Activated CD4-positive, alpha-beta T cell treated with anti-CD3 and anti-CD28 coated beads, Interleukin-2, amount 10 ng/mL, durations not matched to agents 7 days and 5 days (primary cell): ENCODE data around the gene KCTD1. TPM values are rescaled to one million over a fixed set of nuclear protein-coding genes. Genes with fewer than 3 reads are reported as not detected.

Source experiments
- CTCF ChIA-PET: fragments of 350-600 bp; sonication (Branson Sonifier 250); formaldehyde crosslinking; loops from one replicate; lab custom pipeline; 2021; ENCODE audit warnings: antibody characterized with exemption; lab: Charles Lee
- POLR2A ChIA-PET: fragments of 350-600 bp; sonication (Branson Sonifier 250); formaldehyde crosslinking; loops from one replicate; lab custom pipeline; 2021; ENCODE audit warnings: antibody characterized with exemption; lab: Charles Lee
- DNase-seq: peaks from one replicate; pipeline ENCODE4 v3.0.0-alpha.2; 2020
- H3K27ac Mint-ChIP-seq: one replicate; pipeline ENCODE4 v1.8.0; 2021; ENCODE audit warnings: mild to moderate bottlenecking, moderate library complexity, mixed read lengths
- H3K27me3 Mint-ChIP-seq: one replicate; pipeline ENCODE4 v1.8.0; 2021; ENCODE audit warnings: mixed read lengths
- H3K36me3 Mint-ChIP-seq: one replicate; pipeline ENCODE4 v1.8.0; 2021; ENCODE audit warnings: low read depth, mixed read lengths
- H3K4me1 Mint-ChIP-seq: one replicate; pipeline ENCODE4 v1.8.0; 2021; ENCODE audit warnings: mixed read lengths
- H3K4me3 Mint-ChIP-seq: one replicate; pipeline ENCODE4 v1.8.0; 2021; ENCODE audit warnings: mild to moderate bottlenecking, moderate library complexity, mixed read lengths
- H3K9me3 Mint-ChIP-seq: one replicate; pipeline ENCODE4 v1.8.0; 2021; ENCODE audit warnings: mixed read lengths
- total RNA-seq, 2 experiments: library from RNA; stranded (reverse); gene quantifications; one replicate each; pipeline ENCODE4 v1.2.3, GENCODE V29; 2021

KCTD1 gene
- total RNA-seq, 2 experiments from 2014 or later, result 4.2 to 5.3 TPM

DNA sequence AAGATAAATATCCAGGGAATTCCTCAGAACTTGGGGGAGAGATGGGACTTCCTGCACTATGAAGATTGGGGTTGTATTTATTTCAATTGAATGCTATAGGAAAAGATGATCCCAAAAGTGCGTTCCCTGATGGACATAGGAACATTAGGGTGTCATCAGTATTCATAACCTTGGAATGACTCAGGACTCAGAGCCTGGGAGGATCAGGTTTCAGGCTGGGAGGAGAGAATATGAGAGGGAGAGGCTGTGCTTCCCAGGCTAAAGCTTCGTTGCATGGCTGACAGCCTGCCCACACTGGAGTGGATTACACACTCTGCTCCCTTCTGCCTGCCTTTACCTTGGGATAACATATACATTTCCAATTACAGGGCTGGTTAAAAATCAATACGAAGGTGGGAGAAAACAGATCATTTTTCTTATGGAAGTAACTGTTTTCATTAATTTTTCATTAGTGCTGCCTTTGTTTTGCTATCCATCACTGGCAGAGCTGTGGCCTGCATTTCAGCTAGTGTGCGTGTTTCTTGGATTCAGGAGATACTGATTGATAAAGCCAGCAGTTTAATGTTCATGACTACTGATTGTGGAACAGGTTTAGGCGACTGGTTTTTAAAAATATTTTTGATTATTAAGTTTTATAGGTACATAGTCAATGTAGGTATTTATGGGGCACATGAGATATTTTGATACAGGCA, 118.7 kb downstream of the KCTD1 start:
- H3K9me3 Mint-ChIP-seq, result no peaks in the 10 kb centered on the region
- POLR2A ChIA-PET, result no interaction called here
- H3K27ac Mint-ChIP-seq, result no peak overlapping the region
- CTCF ChIA-PET, result no interaction called here
- no peak for DNase-seq
- H3K36me3 Mint-ChIP-seq, result no peaks in the 10 kb centered on the region
- no peaks in the 10 kb centered on the region for H3K4me1 Mint-ChIP-seq
- no peak overlapping the region for H3K4me3 Mint-ChIP-seq
- H3K27me3 Mint-ChIP-seq, result no peaks in the 10 kb centered on the region

GRCh38 chr18:26425148-26425531, 123.2 kb downstream of the KCTD1 start:
- no peaks in the 10 kb centered on the region for H3K9me3 Mint-ChIP-seq
- CTCF ChIA-PET, result interaction anchor here (0.7 kb wide), 1 partner anchor 137 kb away, joined by 5 read pairs; no protein-coding TSS in a partner anchor
- H3K27ac Mint-ChIP-seq, result no peak overlapping the region
- H3K27me3 Mint-ChIP-seq, result no peaks in the 10 kb centered on the region
- H3K4me1 Mint-ChIP-seq, result no peaks in the 10 kb centered on the region
- no peak for DNase-seq
- H3K4me3 Mint-ChIP-seq, result no peak overlapping the region
- no peaks in the 10 kb centered on the region for H3K36me3 Mint-ChIP-seq
- POLR2A ChIA-PET, result no interaction called here

- Mint-ChIP-seq H3K9me3 (no peaks in the 10 kb centered on the region), H3K4me3 (no peak overlapping the region), H3K4me1 (no peaks in the 10 kb centered on the region), H3K36me3 (no peaks in the 10 kb centered on the region), H3K27ac (no peak overlapping the region), H3K27me3 (no peaks in the 10 kb centered on the region)
- ChIA-PET CTCF (no interaction called here), POLR2A (no interaction called here)
- DNase-seq, result no peak
These were observed 123.8 kb downstream of the KCTD1 start for GRCh38 chr18:26424428-26425147.

- Mint-ChIP-seq H3K4me1 (no peaks in the 10 kb centered on the region), H3K4me3 (no peak overlapping the region), H3K9me3 (no peaks in the 10 kb centered on the region), H3K27ac (no peak overlapping the region), H3K36me3 (no peaks in the 10 kb centered on the region), H3K27me3 (no peaks in the 10 kb centered on the region)
- CTCF ChIA-PET, result no interaction called here
- POLR2A ChIA-PET, result no interaction called here
- DNase-seq, result no peak
These were observed 125.7 kb downstream of the KCTD1 start for GRCh38 chr18:26422472-26423162.

DNA sequence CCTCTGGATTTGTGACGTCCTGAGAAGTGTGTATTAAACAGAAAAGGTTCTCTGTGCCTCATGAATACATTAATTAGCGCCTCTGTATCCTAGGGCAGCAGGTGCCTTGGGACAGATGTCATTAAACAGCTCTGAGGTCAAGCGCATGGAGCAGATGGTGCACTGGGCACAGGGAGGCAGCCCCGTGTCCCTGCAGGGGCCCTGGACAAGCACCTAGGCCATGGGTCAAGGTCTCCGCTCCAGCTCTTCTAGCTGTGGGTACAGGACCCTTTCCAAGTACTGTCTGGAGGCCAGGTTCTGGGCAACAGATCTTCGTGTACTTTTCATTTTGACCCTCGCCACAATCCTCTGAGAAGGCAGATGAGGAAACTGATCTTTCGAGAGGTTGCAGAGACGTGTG, 126.4 kb downstream of the KCTD1 start:
- Mint-ChIP-seq H3K4me3 (no peak overlapping the region), H3K27me3 (no peaks in the 10 kb centered on the region), H3K9me3 (no peaks in the 10 kb centered on the region), H3K27ac (no peak overlapping the region), H3K36me3 (no peaks in the 10 kb centered on the region), H3K4me1 (no peaks in the 10 kb centered on the region)
- no peak for DNase-seq
- ChIA-PET POLR2A (no interaction called here), CTCF (no interaction called here)

DNA sequence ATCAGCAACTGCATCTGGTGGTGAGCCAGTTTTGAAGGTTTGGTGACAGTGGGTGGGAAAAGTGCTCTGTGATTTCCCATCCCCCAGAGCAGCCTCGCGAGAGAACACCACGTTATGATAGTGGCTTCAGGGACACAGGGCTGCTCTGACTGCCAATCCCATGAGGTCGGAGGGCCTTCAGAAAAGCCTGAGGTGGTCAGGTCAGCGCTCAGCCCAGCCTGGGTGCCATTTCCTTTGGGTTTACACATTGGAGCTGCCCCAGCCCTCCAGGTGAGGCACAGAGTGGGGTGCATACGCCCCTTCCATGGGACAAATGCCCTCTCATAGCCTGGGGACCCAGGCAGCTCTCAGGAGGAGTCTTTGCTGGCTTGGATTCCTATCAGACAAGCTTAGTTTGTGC, 126.8 kb downstream of the KCTD1 start:
- DNase-seq, result no peak
- H3K9me3 Mint-ChIP-seq, result no peaks in the 10 kb centered on the region
- H3K4me3 Mint-ChIP-seq, result no peak overlapping the region
- H3K4me1 Mint-ChIP-seq, result no peaks in the 10 kb centered on the region
- ChIA-PET POLR2A (no interaction called here), CTCF (no interaction called here)
- H3K36me3 Mint-ChIP-seq, result no peaks in the 10 kb centered on the region
- H3K27me3 Mint-ChIP-seq, result no peaks in the 10 kb centered on the region
- no peak overlapping the region for H3K27ac Mint-ChIP-seq

DNA sequence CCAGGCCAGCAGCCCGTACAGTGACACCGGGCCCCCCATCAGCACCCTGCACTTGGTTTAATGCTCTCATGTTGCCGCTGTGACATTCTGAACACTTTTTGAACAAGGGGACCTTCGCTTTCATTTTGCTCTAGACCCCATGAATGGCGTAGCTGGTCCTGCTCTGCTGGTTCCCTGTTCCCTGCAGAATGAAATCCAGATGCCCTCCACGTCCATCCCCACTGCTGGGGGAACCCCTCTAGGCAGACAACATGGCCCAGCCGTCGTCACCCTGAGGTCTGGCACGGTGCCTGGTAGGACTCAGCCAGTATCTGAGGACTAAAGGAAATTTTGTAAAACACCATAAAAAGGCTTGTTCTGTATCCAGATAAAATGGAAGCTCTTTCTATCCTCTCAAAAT, 128.6 kb downstream of the KCTD1 start:
- DNase-seq, result no peak
- Mint-ChIP-seq H3K4me3 (no peak overlapping the region), H3K9me3 (no peaks in the 10 kb centered on the region), H3K27ac (no peak overlapping the region), H3K36me3 (no peaks in the 10 kb centered on the region), H3K27me3 (no peaks in the 10 kb centered on the region), H3K4me1 (no peaks in the 10 kb centered on the region)
- POLR2A ChIA-PET, result no interaction called here
- CTCF ChIA-PET, result no interaction called here

DNA sequence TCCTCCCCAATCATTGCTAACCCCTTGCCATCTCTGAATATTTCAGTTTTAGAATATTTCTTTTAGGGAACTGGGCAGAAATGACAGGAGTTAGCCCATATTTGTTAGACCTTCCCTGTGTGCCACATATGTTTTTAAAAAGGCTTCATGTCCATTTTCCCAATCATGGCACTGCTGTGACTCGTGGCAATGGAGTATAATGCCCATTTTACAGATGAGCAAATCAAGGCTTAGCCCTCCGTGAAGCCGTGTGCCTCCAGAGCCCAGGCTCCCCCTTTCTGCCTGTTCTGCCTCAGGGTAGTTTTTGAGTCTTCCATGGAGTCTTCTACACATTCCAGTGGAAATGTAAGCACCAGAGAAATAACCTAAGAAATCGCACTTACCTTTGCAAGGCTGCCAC, 130.1 kb downstream of the KCTD1 start:
- no peak overlapping the region for H3K4me3 Mint-ChIP-seq
- no peaks in the 10 kb centered on the region for H3K27me3 Mint-ChIP-seq
- ChIA-PET CTCF (interaction anchor here (0.5 kb wide), 1 partner anchor 1315 kb away, joined by 4 read pairs; no protein-coding TSS in a partner anchor), POLR2A (no interaction called here)
- no peaks in the 10 kb centered on the region for H3K4me1 Mint-ChIP-seq
- DNase-seq, result no peak
- no peaks in the 10 kb centered on the region for H3K36me3 Mint-ChIP-seq
- no peaks in the 10 kb centered on the region for H3K9me3 Mint-ChIP-seq
- no peak overlapping the region for H3K27ac Mint-ChIP-seq

DNA sequence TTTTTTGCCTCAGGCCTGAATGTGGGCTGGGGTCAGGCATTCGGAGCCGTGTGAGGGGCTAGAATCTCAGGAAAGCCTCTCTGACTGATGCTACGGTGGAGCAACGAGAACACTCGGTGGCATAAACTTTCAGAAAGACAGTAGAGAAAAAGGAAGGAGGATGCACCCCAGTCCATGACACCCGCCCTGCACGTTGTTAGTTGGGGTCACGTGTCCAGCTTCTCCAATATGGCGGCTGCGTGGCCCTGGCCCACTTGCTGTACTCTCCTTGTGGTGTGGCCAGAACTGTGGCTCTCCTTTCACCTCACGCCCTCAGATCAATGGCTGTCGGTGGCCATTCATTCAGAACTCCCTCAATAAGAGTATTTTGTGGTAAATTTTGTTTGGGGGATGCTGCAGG, 131.2 kb downstream of the KCTD1 start:
- Mint-ChIP-seq H3K27ac (no peak overlapping the region), H3K36me3 (no peaks in the 10 kb centered on the region), H3K27me3 (no peaks in the 10 kb centered on the region), H3K9me3 (no peaks in the 10 kb centered on the region), H3K4me3 (no peak overlapping the region), H3K4me1 (no peaks in the 10 kb centered on the region)
- CTCF ChIA-PET, result no interaction called here
- DNase-seq, result no peak
- POLR2A ChIA-PET, result no interaction called here

- Mint-ChIP-seq H3K9me3 (no peaks in the 10 kb centered on the region), H3K27ac (no peak overlapping the region), H3K4me3 (no peak overlapping the region), H3K27me3 (no peaks in the 10 kb centered on the region), H3K4me1 (no peaks in the 10 kb centered on the region), H3K36me3 (no peaks in the 10 kb centered on the region)
- POLR2A ChIA-PET, result no interaction called here
- no peak for DNase-seq
- CTCF ChIA-PET, result no interaction called here
These were observed 131.7 kb downstream of the KCTD1 start for GRCh38 chr18:26416652-26417150.

DNA sequence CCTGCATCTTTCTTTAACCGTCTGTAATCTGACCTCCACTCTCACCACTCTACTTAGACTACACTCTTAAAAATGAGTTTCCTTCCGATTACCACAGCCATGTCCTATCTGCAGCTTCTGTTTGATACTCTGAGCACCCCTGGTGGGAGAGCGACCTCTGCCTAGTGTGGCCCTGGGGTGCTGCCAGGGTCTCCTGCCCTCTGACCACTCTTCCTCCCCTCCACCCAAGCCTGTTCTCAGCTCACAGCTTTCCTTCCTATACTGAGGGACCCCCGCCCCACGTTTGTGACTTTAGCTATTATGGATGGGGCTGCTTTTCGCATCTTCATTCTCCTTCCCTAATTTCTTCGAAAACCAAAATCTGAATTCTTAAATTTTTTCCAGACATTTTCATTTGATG, 132.7 kb downstream of the KCTD1 start:
- H3K9me3 Mint-ChIP-seq, result no peaks in the 10 kb centered on the region
- H3K36me3 Mint-ChIP-seq, result no peaks in the 10 kb centered on the region
- H3K27me3 Mint-ChIP-seq, result no peaks in the 10 kb centered on the region
- no peak overlapping the region for H3K4me3 Mint-ChIP-seq
- no peaks in the 10 kb centered on the region for H3K4me1 Mint-ChIP-seq
- H3K27ac Mint-ChIP-seq, result no peak overlapping the region
- CTCF ChIA-PET, result no interaction called here
- DNase-seq, result no peak
- POLR2A ChIA-PET, result no interaction called here

DNA sequence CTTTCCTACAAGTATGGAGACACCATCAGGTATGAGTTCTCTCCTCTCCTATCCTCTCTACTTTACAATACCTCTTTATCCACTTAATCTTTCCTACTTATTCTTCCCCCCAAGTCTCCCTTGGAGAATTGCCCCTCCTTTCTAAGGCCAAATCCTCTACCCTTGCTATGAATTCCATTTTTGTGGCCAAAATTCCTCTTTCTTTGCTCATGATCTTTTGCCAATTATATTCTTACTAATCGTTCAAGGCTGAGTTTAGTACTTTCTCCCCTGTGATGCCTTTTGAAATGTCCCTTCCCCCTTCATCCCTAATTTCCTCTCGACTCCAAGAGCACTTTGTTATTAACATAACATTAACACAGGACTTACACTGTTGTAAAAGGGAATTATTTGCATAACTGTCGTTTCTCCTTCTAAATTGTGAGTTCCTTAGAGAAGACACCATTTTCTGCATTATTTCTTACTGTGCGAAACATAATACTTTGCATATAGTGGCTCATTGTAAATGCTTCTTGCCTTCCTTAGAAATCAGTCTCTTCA, 133.4 kb downstream of the KCTD1 start:
- no peaks in the 10 kb centered on the region for H3K9me3 Mint-ChIP-seq
- H3K4me1 Mint-ChIP-seq, result no peaks in the 10 kb centered on the region
- ChIA-PET CTCF (no interaction called here), POLR2A (no interaction called here)
- no peaks in the 10 kb centered on the region for H3K36me3 Mint-ChIP-seq
- H3K4me3 Mint-ChIP-seq, result no peak overlapping the region
- DNase-seq, result no peak
- no peaks in the 10 kb centered on the region for H3K27me3 Mint-ChIP-seq
- no peak overlapping the region for H3K27ac Mint-ChIP-seq

GRCh38 chr18:26409091-26409490, 139.3 kb downstream of the KCTD1 start:
- Mint-ChIP-seq H3K27me3 (no peaks in the 10 kb centered on the region), H3K9me3 (no peaks in the 10 kb centered on the region), H3K36me3 (no peaks in the 10 kb centered on the region), H3K4me3 (no peak overlapping the region), H3K27ac (no peak overlapping the region), H3K4me1 (no peaks in the 10 kb centered on the region)
- ChIA-PET CTCF (no interaction called here), POLR2A (no interaction called here)
- no peak for DNase-seq
